H1 (cell line): ENCODE data around the gene AGAP1. TPM values are rescaled to one million over a fixed set of nuclear protein-coding genes. Genes with fewer than 3 reads are reported as not detected.

Experiments
- CTCF ChIA-PET: fragments of 300-600 bp; sonication (Branson Sonifier 250); formaldehyde crosslinking; loops from one replicate; lab custom pipeline; 2021; ENCODE audit not compliant: partially characterized antibody; lab: Charles Lee
- POLR2A ChIA-PET: fragments of 300-600 bp; sonication (Branson Sonifier 250); formaldehyde crosslinking; loops from one replicate; lab custom pipeline; 2021; ENCODE audit warnings: inconsistent platforms; ENCODE audit not compliant: partially characterized antibody; lab: Charles Lee
- DNase-seq, 2 experiments: peaks; one replicate each; pipeline versions ENCODE4 v3.0.0 to v3.0.0-alpha.2; 2010 to 2022; ENCODE audit warnings: low spot score in 2 of 2, low read depth in 1 of 2, mixed read lengths in 1 of 2
- FAIRE-seq: peaks from 2 replicates; lab custom pipeline; 2011; peaks lifted over from hg19 to GRCh38; lab: Jason Lieb, UNC
- H2AFZ ChIP-seq: 2 replicates; pipeline ENCODE4 v1.8.1; 2012; ENCODE audit warnings: low read length, inconsistent platforms
- H2AK5ac ChIP-seq: 2 replicates; pipeline ENCODE4 v1.6.1; 2013; ENCODE audit warnings: low read depth, low read length
- H2BK120ac ChIP-seq: replicated peaks from 2 replicates; pipeline ENCODE3; 2013; ENCODE audit warnings: low read depth, low read length, inconsistent platforms
- H2BK12ac ChIP-seq: 2 replicates; pipeline ENCODE4 v1.6.1; 2013; ENCODE audit warnings: low read depth, low read length
- H2BK15ac ChIP-seq: 2 replicates; pipeline ENCODE4 v1.6.1; 2013; ENCODE audit warnings: low read length
- H2BK20ac ChIP-seq: 2 replicates; pipeline ENCODE4 v1.6.1; 2013; ENCODE audit warnings: low read length
- H2BK5ac ChIP-seq: 2 replicates; pipeline ENCODE4 v1.6.1; 2013; ENCODE audit warnings: low read depth, low read length
- H3K14ac ChIP-seq: 2 replicates; pipeline ENCODE4 v1.6.1; 2013; ENCODE audit warnings: inconsistent platforms; ENCODE audit not compliant: insufficient read length
- H3K18ac ChIP-seq: 2 replicates; pipeline ENCODE4 v1.6.1; 2013; ENCODE audit warnings: low read length; ENCODE audit errors: extremely low read depth
- H3K23ac ChIP-seq: 2 replicates; pipeline ENCODE4 v1.6.1; 2013; ENCODE audit warnings: inconsistent platforms; ENCODE audit not compliant: insufficient read length
- H3K23me2 ChIP-seq: 2 replicates; pipeline ENCODE4 v1.6.1; 2013; ENCODE audit warnings: low read depth, low read length
- H3K27ac ChIP-seq: 2 replicates; pipeline ENCODE4 v1.6.1; 2011; ENCODE audit warnings: low read depth, low read length, inconsistent platforms
- H3K27me3 ChIP-seq, 4 experiments: replicated peaks in 1 of 4; 1 replicate in 1 of 4; 2 replicates in 3 of 4; pipeline versions ENCODE4 v1.6.1 to v1.8.1; 2011 to 2013; ENCODE audit warnings: low read length in 3 of 4, mild to moderate bottlenecking in 3 of 4, inconsistent platforms in 2 of 4, mixed read lengths in 2 of 4, moderate library complexity in 1 of 4; ENCODE audit not compliant: control insufficient read depth in 3 of 4, insufficient read depth in 3 of 4; ENCODE audit errors: extremely low read depth in 1 of 4
- H3K36me3 ChIP-seq, 4 experiments: 2 replicates each; pipeline versions ENCODE4 v1.6.1 to v1.8.1; 2011 to 2013; ENCODE audit warnings: mild to moderate bottlenecking in 4 of 4, low read length in 3 of 4, moderate library complexity in 2 of 4, control low read depth in 1 of 4, inconsistent platforms in 1 of 4; ENCODE audit not compliant: insufficient read depth in 4 of 4, control insufficient read depth in 2 of 4
- H3K4ac ChIP-seq: replicated peaks from 2 replicates; pipeline ENCODE3; 2013; ENCODE audit warnings: low read length, low read depth, mixed read lengths, inconsistent platforms; ENCODE audit not compliant: insufficient read length
- H3K4me1 ChIP-seq, 4 experiments: replicated peaks in 1 of 4; 1 replicate in 1 of 4; 2 replicates in 3 of 4; pipeline versions ENCODE4 v1.6.1 to v1.8.1; 2011 to 2013; ENCODE audit warnings: low read length in 3 of 4, inconsistent platforms in 2 of 4, mixed read lengths in 1 of 4; ENCODE audit not compliant: insufficient read depth in 4 of 4, control insufficient read depth in 3 of 4
- H3K4me2 ChIP-seq, 2 experiments: 2 replicates each; pipeline versions ENCODE4 v1.6.1 to v1.8.1; 2011 to 2013; ENCODE audit warnings: low read depth in 2 of 2, low read length in 2 of 2, control low read depth in 1 of 2, inconsistent platforms in 1 of 2, mild to moderate bottlenecking in 1 of 2; ENCODE audit not compliant: insufficient read depth in 1 of 2
- H3K4me3 ChIP-seq, 4 experiments: fragments of 200-600, 300-600 bp in 1 of 4; sonication (generic), shearing (Covaris generic), sonication (Bioruptor Twin) in 1 of 4; 2 replicates each; pipeline versions ENCODE4 v1.5.1 to v1.8.1; 2011 to 2016; ENCODE audit warnings: low read length in 4 of 4, low read depth in 3 of 4, control low read depth in 2 of 4, inconsistent platforms in 2 of 4, mild to moderate bottlenecking in 2 of 4, mixed read lengths in 1 of 4, moderate library complexity in 1 of 4; ENCODE audit not compliant: insufficient read depth in 2 of 4; ENCODE audit errors: extremely low read depth in 1 of 4
- H3K56ac ChIP-seq: replicated peaks from 2 replicates; pipeline ENCODE3; 2013; ENCODE audit warnings: low read depth, mild to moderate bottlenecking, mixed read lengths, low read length, inconsistent platforms; ENCODE audit not compliant: insufficient read length
- H3K79me1 ChIP-seq: 2 replicates; pipeline ENCODE4 v1.6.1; 2013; ENCODE audit warnings: low read depth, low read length, control low read depth
- H3K79me2 ChIP-seq, 2 experiments: 2 replicates each; pipeline versions ENCODE4 v1.6.1 to v1.8.1; 2012 to 2013; ENCODE audit warnings: low read length in 2 of 2, mild to moderate bottlenecking in 2 of 2, inconsistent platforms in 1 of 2; ENCODE audit not compliant: insufficient read depth in 2 of 2, control insufficient read depth in 1 of 2
- H3K9ac ChIP-seq, 4 experiments: replicated peaks in 1 of 4; 1 replicate in 1 of 4; 2 replicates in 3 of 4; pipeline versions ENCODE4 v1.6.1 to v1.8.1; 2011 to 2013; ENCODE audit warnings: low read depth in 3 of 4, low read length in 3 of 4, control low read depth in 2 of 4, mild to moderate bottlenecking in 2 of 4, moderate library complexity in 2 of 4, inconsistent platforms in 1 of 4; ENCODE audit errors: extremely low read depth in 1 of 4
- H3K9me3 ChIP-seq, 2 experiments: 2 replicates each; pipeline versions ENCODE4 v1.6.1 to v1.8.1; 2012 to 2013; ENCODE audit warnings: mild to moderate bottlenecking in 2 of 2, moderate library complexity in 2 of 2, control low read depth in 1 of 2, inconsistent platforms in 1 of 2, low read depth in 1 of 2, low read length in 1 of 2, mixed read lengths in 1 of 2; ENCODE audit not compliant: insufficient read depth in 2 of 2
- H4K20me1 ChIP-seq, 2 experiments: replicated peaks in 1 of 2; 2 replicates each; pipeline versions ENCODE3 to v1.8.1; 2011 to 2013; ENCODE audit warnings: inconsistent platforms in 2 of 2, low read length in 2 of 2, mild to moderate bottlenecking in 1 of 2; ENCODE audit not compliant: insufficient read depth in 2 of 2, control insufficient read depth in 1 of 2
- H4K5ac ChIP-seq: 2 replicates; pipeline ENCODE4 v1.6.1; 2013; ENCODE audit warnings: low read length, low read depth, mixed read lengths, inconsistent platforms; ENCODE audit not compliant: insufficient read length
- H4K8ac ChIP-seq: 2 replicates; pipeline ENCODE4 v1.8.0; 2013; ENCODE audit warnings: mild to moderate bottlenecking, moderate library complexity, low read length, inconsistent platforms; ENCODE audit not compliant: insufficient read depth; ENCODE audit errors: extremely low read depth
- H4K91ac ChIP-seq: replicated peaks from 2 replicates; pipeline ENCODE3; 2013; ENCODE audit warnings: low read length, mixed read lengths, inconsistent platforms; ENCODE audit not compliant: insufficient read length
- ZNF274 ChIP-seq: IDR thresholded peaks from 2 replicates; pipeline ENCODE4 v1.7.0; 2012; ENCODE audit warnings: low read length, borderline replicate concordance; ENCODE audit errors: extremely low read depth
- WGBS, 2 experiments: shearing (Covaris generic) in 1 of 2; methylation state at CpG; one replicate each; pipeline versions ENCODE4 v1.1.6 to v1.1.7; 2013 to 2015; ENCODE audit warnings: low lambda C conversion rate in 2 of 2, mixed read lengths in 2 of 2, inconsistent platforms in 1 of 2, low coverage in 1 of 2, missing lambda C conversion rate in 1 of 2; ENCODE audit not compliant: insufficient replicate concordance in 2 of 2, insufficient coverage in 1 of 2, insufficient read length in 1 of 2; ENCODE audit errors: extremely low coverage in 1 of 2, missing lambda C conversion rate in 1 of 2; 5-methylcytosine and 5-hydroxymethylcytosine counted together
- polyA plus RNA-seq, 7 experiments: library from polyadenylated mRNA; depleted of rRNA in 3 of 7; stranded (reverse) in 5 of 7; unstranded in 2 of 7; fragments of >200 nt in 5 of 7; fragments of 200-250 nt in 2 of 7; gene quantifications; 1 replicate in 5 of 7; 2 replicates in 1 of 7; 4 replicates in 1 of 7; pipeline versions ENCODE4 v1.2.1 to v1.2.3, GENCODE V29; 2011 to 2013; ENCODE audit warnings: missing spikeins in 2 of 7, mixed read lengths in 2 of 7
- total RNA-seq: library from RNA; stranded (reverse); fragmentation: NEBNext Ultra II Directional; extraction: Animal tissue kit (Norgen Biotek cat#: 25700); gene quantifications from 2 replicates; pipeline ENCODE4 v1.2.1, GENCODE V29; 2021

Gene AGAP1
- total and polyA plus RNA-seq, 2 of the 8 experiments (the other 6 are each of a cell fraction or from before 2014, with no cell fraction given): 18.1 to 39.4 TPM

DNA sequence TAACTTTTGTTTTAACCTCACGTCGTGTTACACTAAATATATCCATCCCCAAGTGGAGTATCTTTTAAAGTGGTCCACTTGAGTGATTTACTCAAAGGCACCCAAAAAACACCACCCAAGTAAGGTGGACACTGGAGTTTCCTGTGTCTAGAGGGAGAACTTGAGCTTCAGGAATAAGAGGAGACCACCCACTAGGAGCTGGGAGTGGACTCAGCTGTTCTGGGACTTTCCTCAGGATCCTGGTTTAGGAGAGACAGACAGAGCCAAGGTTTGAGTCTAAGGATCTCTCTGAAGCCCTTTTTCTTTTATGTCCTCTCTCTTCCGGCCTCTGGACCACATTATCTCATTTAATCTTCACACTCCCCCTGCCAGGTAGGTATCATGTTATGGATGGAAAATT is 523.6 kb downstream of the AGAP1 start:
- H3K9me3 ChIP-seq: no peaks in the 10 kb centered on the region
- H3K27me3 ChIP-seq: 0 out of 7 replicates have a peak, but pooled peaks cover 0 to 2% (median 0%) of the 10 kb centered on the region in 4 experiments
- no peaks in the 10 kb centered on the region for H4K20me1 ChIP-seq
- no peaks in the 10 kb centered on the region for H3K79me2 ChIP-seq
- no peak overlapping the region for H4K91ac ChIP-seq
- H4K8ac ChIP-seq: no peak overlapping the region
- H3K23me2 ChIP-seq: no peaks in the 10 kb centered on the region
- CTCF ChIA-PET: interaction anchor here (0.9 to 1.1 kb wide), 2 partner anchors 45 to 87 kb away, joined by 3 read pairs; no protein-coding TSS in a partner anchor
- H2BK120ac ChIP-seq: no peak overlapping the region
- no peak overlapping the region for H2AK5ac ChIP-seq
- H3K4me3 ChIP-seq: no peak overlapping the region
- no peak overlapping the region for H3K9ac ChIP-seq
- no peak overlapping the region for H2BK20ac ChIP-seq
- H2BK15ac ChIP-seq: no peak overlapping the region
- POLR2A ChIA-PET: no interaction called here
- H3K14ac ChIP-seq: no peak overlapping the region
- no peak overlapping the region for H3K4me2 ChIP-seq
- no peaks in the 10 kb centered on the region; a peak in 1 of 8 replicates for H3K36me3 ChIP-seq
- no peaks in the 10 kb centered on the region for H3K79me1 ChIP-seq
- H3K4ac ChIP-seq: no peak overlapping the region
- H2BK5ac ChIP-seq: no peak overlapping the region
- H3K23ac ChIP-seq: no peak overlapping the region
- no peak overlapping the region for H2AFZ ChIP-seq
- no peak overlapping the region for H3K18ac ChIP-seq
- no peak overlapping the region for H2BK12ac ChIP-seq
- no peak for DNase-seq
- H3K27ac ChIP-seq: no peak overlapping the region
- H3K4me1 ChIP-seq: peaks cover 6 to 21% (median 18%) of the 10 kb centered on the region in 4 experiments
- H4K5ac ChIP-seq: no peak overlapping the region
- no peak for FAIRE-seq
- 75% methylated on average over 3 of the region's 3 CpGs; no CpG with 5 or more reads in 1 of the 2 experiments for WGBS, 2 experiments
- H3K56ac ChIP-seq: no peak overlapping the region
- TF ChIP-seq ZNF274: no peak
